Activated CD4-positive, alpha-beta memory T cell treated with anti-CD3 and anti-CD28 coated beads for 36 hours (primary cell): Measurements from ENCODE around the gene ARFGEF3. TPM values are rescaled to one million over a fixed set of nuclear protein-coding genes. Genes with fewer than 3 reads are reported as not detected.
A peak's percentile ranks its signal among the peaks of the same experiment; 100 is the strongest.

ENCODE experiments used
- CTCF ChIA-PET: fragments of 350-600 bp; sonication (Branson Sonifier 250); formaldehyde crosslinking; loops from one replicate; lab custom pipeline; 2021; ENCODE audit warnings: antibody characterized with exemption, inconsistent platforms; lab: Charles Lee
- POLR2A ChIA-PET: fragments of 350-600 bp; sonication (Branson Sonifier 250); formaldehyde crosslinking; loops from one replicate; lab custom pipeline; 2021; ENCODE audit warnings: antibody characterized with exemption; lab: Charles Lee
- DNase-seq: peaks from one replicate; pipeline ENCODE4 v3.0.0-alpha.2; 2020
- H3K27ac Mint-ChIP-seq: one replicate; pipeline ENCODE4 v1.8.0; 2021; ENCODE audit warnings: mixed read lengths
- H3K27me3 Mint-ChIP-seq: one replicate; pipeline ENCODE4 v1.8.0; 2021; ENCODE audit warnings: mixed read lengths
- H3K36me3 Mint-ChIP-seq: one replicate; pipeline ENCODE4 v1.8.0; 2021; ENCODE audit warnings: mixed read lengths
- H3K4me1 Mint-ChIP-seq: one replicate; pipeline ENCODE4 v1.8.0; 2021; ENCODE audit warnings: low read depth, mixed read lengths
- H3K4me3 Mint-ChIP-seq: one replicate; pipeline ENCODE4 v1.8.0; 2021; ENCODE audit warnings: mild to moderate bottlenecking, mixed read lengths
- H3K9me3 Mint-ChIP-seq: one replicate; pipeline ENCODE4 v1.8.0; 2021; ENCODE audit warnings: mixed read lengths
- intact Hi-C: fragments of 100-400 bp; cut with micrococcal nuclease; formaldehyde crosslinking; loops from one replicate; pipeline ENCODE4 v1.15.1; 2023
- total RNA-seq, 2 experiments: library from RNA; stranded (reverse); gene quantifications; one replicate each; pipeline ENCODE4 v1.2.3, GENCODE V29; 2021

The ARFGEF3 gene
- total RNA-seq, 2 experiments from 2014 or later: 0.71 to 0.85 TPM

GRCh38 chr6:138128096-138128495 lies 33.6 kb upstream of the ARFGEF3 start:
- intact Hi-C loops: no loop called here
- H3K27me3 Mint-ChIP-seq: peaks cover 5% of the 10 kb centered on the region
- no peaks in the 10 kb centered on the region for H3K4me1 Mint-ChIP-seq
- H3K4me3 Mint-ChIP-seq: no peak overlapping the region
- no peak for DNase-seq
- no peak overlapping the region for H3K27ac Mint-ChIP-seq
- POLR2A ChIA-PET: no interaction called here
- H3K36me3 Mint-ChIP-seq: no peaks in the 10 kb centered on the region
- CTCF ChIA-PET: interaction anchor here (1.0 kb wide), 1 partner anchor 62 kb away, joined by 3 read pairs; no protein-coding TSS in a partner anchor
- H3K9me3 Mint-ChIP-seq: no peaks in the 10 kb centered on the region

DNA sequence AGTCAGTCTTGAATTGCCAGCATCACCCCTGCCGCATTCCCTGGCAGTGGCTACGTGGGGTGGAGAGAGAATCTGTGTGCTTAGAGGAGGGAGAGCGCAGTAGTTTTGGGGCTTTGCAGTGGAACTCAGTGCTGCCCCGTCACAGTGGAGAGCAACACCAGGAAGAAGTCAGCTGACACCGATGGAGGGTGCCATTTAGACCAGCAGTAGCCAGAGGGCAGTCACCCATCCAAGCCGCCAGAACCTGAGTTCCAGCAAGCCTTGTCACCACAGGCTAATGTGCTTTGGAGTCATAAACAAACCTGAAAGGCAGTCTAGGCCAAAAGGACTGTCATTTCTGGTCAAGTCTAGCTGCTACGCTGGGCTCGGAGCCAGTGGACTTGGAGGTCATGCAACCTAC lies 32.5 kb upstream of the ARFGEF3 start:
- Mint-ChIP-seq H3K27ac (no peak overlapping the region), H3K9me3 (no peaks in the 10 kb centered on the region), H3K4me3 (no peak overlapping the region), H3K36me3 (no peaks in the 10 kb centered on the region), H3K27me3 (peaks cover 5% of the 10 kb centered on the region), H3K4me1 (no peaks in the 10 kb centered on the region)
- CTCF ChIA-PET: interaction anchor here (1.0 kb wide), 1 partner anchor 19 kb away, joined by 3 read pairs; no protein-coding TSS in a partner anchor
- no peak for DNase-seq
- POLR2A ChIA-PET: no interaction called here
- intact Hi-C loops: no loop called here

GRCh38 chr6:138142806-138143205 lies 18.9 kb upstream of the ARFGEF3 start:
- no peak for DNase-seq
- Mint-ChIP-seq H3K9me3 (peaks cover 2% of the 10 kb centered on the region), H3K27me3 (peaks cover 22% of the 10 kb centered on the region), H3K27ac (no peak overlapping the region), H3K4me1 (no peaks in the 10 kb centered on the region), H3K36me3 (no peaks in the 10 kb centered on the region), H3K4me3 (no peak overlapping the region)
- intact Hi-C loops: no loop called here
- CTCF ChIA-PET: interaction anchor here (0.6 kb wide), 1 partner anchor 553 kb away, joined by 3 read pairs; no protein-coding TSS in a partner anchor
- POLR2A ChIA-PET: no interaction called here

DNA sequence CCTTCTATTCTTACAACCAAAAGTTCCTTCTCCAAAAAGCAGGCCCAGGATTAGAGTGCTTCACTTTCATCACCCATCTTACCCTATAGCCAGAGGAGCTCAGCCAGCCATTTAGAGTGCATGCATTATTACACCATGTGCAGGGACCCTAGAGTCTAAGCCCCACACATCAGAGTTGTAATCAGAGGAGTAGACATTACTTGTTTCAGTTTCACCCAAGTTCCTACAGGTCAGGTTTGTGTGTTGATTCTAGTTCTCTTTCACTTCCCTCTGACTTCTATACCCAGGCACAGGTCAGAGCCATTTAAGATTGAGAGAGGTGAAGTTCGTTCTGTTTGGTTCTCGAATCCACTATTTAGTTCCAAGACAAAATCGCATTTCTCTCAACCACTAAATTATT lies 16.3 kb upstream of the ARFGEF3 start:
- no peak overlapping the region for H3K4me3 Mint-ChIP-seq
- peaks cover 2% of the 10 kb centered on the region for H3K9me3 Mint-ChIP-seq
- no peak for DNase-seq
- ChIA-PET CTCF (no interaction called here), POLR2A (no interaction called here)
- intact Hi-C loops: no loop called here
- H3K27ac Mint-ChIP-seq: no peak overlapping the region
- H3K4me1 Mint-ChIP-seq: no peaks in the 10 kb centered on the region
- H3K27me3 Mint-ChIP-seq: peaks cover 12% of the 10 kb centered on the region
- no peaks in the 10 kb centered on the region for H3K36me3 Mint-ChIP-seq

GRCh38 chr6:138146544-138146943 lies 15.2 kb upstream of the ARFGEF3 start:
- Mint-ChIP-seq H3K27me3 (peaks cover 13% of the 10 kb centered on the region), H3K4me3 (no peak overlapping the region), H3K9me3 (peaks cover 2% of the 10 kb centered on the region), H3K36me3 (no peaks in the 10 kb centered on the region), H3K27ac (no peak overlapping the region), H3K4me1 (no peaks in the 10 kb centered on the region)
- intact Hi-C loops: no loop called here
- DNase-seq: no peak
- ChIA-PET CTCF (interaction anchor here (0.7 kb wide), 1 partner anchor 186 kb away, joined by 3 read pairs; no protein-coding TSS in a partner anchor), POLR2A (no interaction called here)

- no peaks in the 10 kb centered on the region for H3K4me1 Mint-ChIP-seq
- no peak overlapping the region for H3K27ac Mint-ChIP-seq
- no peak for DNase-seq
- ChIA-PET POLR2A (no interaction called here), CTCF (no interaction called here)
- H3K4me3 Mint-ChIP-seq: no peak overlapping the region
- H3K36me3 Mint-ChIP-seq: no peaks in the 10 kb centered on the region
- peaks cover 10% of the 10 kb centered on the region for H3K9me3 Mint-ChIP-seq
- H3K27me3 Mint-ChIP-seq: peaks cover 28% of the 10 kb centered on the region
- intact Hi-C loops: no loop called here
These were observed 6.3 kb upstream of the ARFGEF3 start for GRCh38 chr6:138155443-138155842.

- H3K4me3 Mint-ChIP-seq: no peak overlapping the region
- intact Hi-C loops: no loop called here
- DNase-seq: no peak
- peaks cover 41% of the 10 kb centered on the region for H3K27me3 Mint-ChIP-seq
- peaks cover 14% of the 10 kb centered on the region for H3K4me1 Mint-ChIP-seq
- H3K9me3 Mint-ChIP-seq: peaks cover 7% of the 10 kb centered on the region
- ChIA-PET POLR2A (no interaction called here), CTCF (no interaction called here)
- H3K27ac Mint-ChIP-seq: no peak overlapping the region
- no peaks in the 10 kb centered on the region for H3K36me3 Mint-ChIP-seq
These were observed 3.6 kb upstream of the ARFGEF3 start for GRCh38 chr6:138157986-138158638.

DNA sequence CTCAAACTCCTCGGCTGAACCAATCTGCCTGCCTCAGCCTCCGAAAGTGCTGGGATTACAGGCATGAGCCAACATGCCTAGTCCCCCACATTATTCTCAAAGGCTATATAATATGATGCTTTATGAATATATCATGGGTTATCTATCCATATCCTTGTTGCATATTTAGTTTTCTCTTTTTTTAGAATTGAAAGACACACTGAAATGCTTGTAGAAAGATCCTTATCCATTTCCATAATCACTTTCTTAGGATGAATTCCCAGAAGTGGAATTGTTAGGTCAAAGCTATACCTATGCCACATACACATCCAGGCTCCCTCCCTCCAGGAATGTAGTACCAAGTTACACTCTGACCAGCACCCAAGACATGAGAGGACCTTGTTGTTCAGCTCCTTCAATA lies 2.5 kb upstream of the ARFGEF3 start:
- intact Hi-C loops: no loop called here
- POLR2A ChIA-PET: no interaction called here

GRCh38 chr6:138160329-138161087 lies 1.2 kb upstream of the ARFGEF3 start:
- no peak for DNase-seq
- no peaks in the 10 kb centered on the region for H3K9me3 Mint-ChIP-seq
- ChIA-PET POLR2A (no interaction called here), CTCF (interaction anchor here (1.0 kb wide), 1 partner anchor 846 kb away, joined by 3 read pairs; no protein-coding TSS in a partner anchor)
- H3K27me3 Mint-ChIP-seq: peaks cover 47% of the 10 kb centered on the region
- no peak overlapping the region for H3K27ac Mint-ChIP-seq
- H3K4me1 Mint-ChIP-seq: peaks cover 14% of the 10 kb centered on the region
- H3K4me3 Mint-ChIP-seq: peak overlapping the region; percentile 19
- intact Hi-C loops: loop anchor here (5.0 kb wide), 1 partner anchor 242 kb away; the partner anchor contains the start of gene HEBP2
- H3K36me3 Mint-ChIP-seq: no peaks in the 10 kb centered on the region

More for the DNA sequence above, 2.5 kb upstream of the ARFGEF3 start:
- Mint-ChIP-seq H3K27ac (no peak overlapping the region), H3K4me1 (peaks cover 14% of the 10 kb centered on the region), H3K4me3 (no peak overlapping the region), H3K27me3 (peaks cover 46% of the 10 kb centered on the region), H3K9me3 (no peaks in the 10 kb centered on the region), H3K36me3 (no peaks in the 10 kb centered on the region)
- CTCF ChIA-PET: no interaction called here
- DNase-seq: no peak

DNA sequence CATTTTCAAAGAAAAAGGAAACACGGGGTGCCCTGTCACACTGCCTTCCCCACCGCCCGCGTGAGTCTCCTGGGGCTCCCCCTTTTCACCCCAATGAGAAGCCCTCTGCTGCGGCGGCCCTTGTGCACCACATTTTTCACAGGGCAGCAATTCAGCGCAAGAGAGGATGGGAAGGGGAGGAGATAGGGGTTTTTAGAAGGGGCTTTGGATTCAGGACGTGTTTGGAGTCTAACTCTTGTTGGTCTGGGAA lies 726 bp upstream of the ARFGEF3 start:
- peaks cover 14% of the 10 kb centered on the region for H3K4me1 Mint-ChIP-seq
- intact Hi-C loops: loop anchor here (5.0 kb wide), 1 partner anchor 241 kb away; the partner anchor contains the start of gene HEBP2
- H3K36me3 Mint-ChIP-seq: no peaks in the 10 kb centered on the region
- ChIA-PET CTCF (interaction anchor here (1.0 kb wide), 1 partner anchor 846 kb away, joined by 3 read pairs; no protein-coding TSS in a partner anchor), POLR2A (no interaction called here)
- peak overlapping the region; percentile 58 for H3K4me3 Mint-ChIP-seq
- H3K27ac Mint-ChIP-seq: no peak overlapping the region
- peaks cover 45% of the 10 kb centered on the region for H3K27me3 Mint-ChIP-seq
- H3K9me3 Mint-ChIP-seq: no peaks in the 10 kb centered on the region
- peak; percentile 28 for DNase-seq

DNA sequence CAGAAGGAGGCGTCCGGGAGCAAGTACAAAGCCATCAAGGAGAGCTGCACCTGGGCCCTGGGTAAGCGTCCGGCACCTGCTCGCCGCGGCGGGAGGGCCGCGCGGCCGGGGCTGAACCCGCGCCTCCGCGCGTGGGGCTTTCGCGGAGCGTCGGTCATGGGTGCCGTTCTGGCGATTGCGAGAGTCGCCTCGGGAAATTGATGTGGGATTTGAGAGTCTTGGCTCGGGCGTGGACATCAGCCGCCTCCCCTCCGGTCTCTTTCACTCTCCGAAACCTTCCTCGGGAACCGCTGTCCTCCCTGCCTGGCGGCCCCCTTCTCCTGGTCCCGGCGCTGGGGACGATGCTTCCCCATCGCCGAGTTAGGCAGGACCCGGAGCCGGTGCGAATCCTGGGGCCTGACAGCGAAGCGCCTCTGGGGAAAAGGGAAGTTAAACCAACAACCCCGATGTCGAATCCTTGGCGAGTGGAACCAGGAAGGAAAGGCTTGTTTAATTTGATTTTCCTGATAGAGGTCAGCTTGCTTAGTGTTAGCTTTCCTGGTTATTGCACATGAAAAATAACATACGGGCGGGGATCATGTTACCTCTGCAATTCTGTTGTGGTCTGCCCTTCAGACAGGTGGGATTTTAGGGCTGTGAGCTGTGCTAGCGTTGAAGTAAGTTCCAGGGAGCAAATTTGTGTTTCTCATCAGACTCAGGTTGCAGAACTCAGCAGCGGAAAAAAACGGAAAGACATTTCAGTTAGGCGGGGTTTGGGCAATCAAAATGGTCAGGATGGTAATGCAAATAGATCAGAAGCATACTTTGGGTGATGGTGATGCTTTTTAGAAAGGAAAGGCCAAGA lies 594 bp downstream of the ARFGEF3 start:
- no peak for DNase-seq
- POLR2A ChIA-PET: no interaction called here
- H3K4me1 Mint-ChIP-seq: peaks cover 14% of the 10 kb centered on the region
- H3K4me3 Mint-ChIP-seq: peak overlapping the region; percentile 72
- peaks cover 41% of the 10 kb centered on the region for H3K27me3 Mint-ChIP-seq
- no peak overlapping the region for H3K27ac Mint-ChIP-seq
- no peaks in the 10 kb centered on the region for H3K9me3 Mint-ChIP-seq
- intact Hi-C loops: loop anchor here (5.0 kb wide), 1 partner anchor 240 kb away; the partner anchor contains the start of gene HEBP2
- no peaks in the 10 kb centered on the region for H3K36me3 Mint-ChIP-seq
- CTCF ChIA-PET: no interaction called here
